NCI-H1694 (cell line): Measurements from ENCODE around the gene PGLYRP1.

ENCODE experiments used
- DNase-seq: peaks from one replicate; lab custom pipeline; 2025; lab: John Stamatoyannopoulos, UW

Gene PGLYRP1

GRCh38 chr19:46032597-46033025, 9.8 kb upstream of the PGLYRP1 start:
- DNase-seq, result no peak

GRCh38 chr19:46031781-46032596, 9.1 kb upstream of the PGLYRP1 start:
- no peak for DNase-seq

GRCh38 chr19:46030812-46031550, 8.1 kb upstream of the PGLYRP1 start:
- no peak for DNase-seq

- no peak for DNase-seq
Measured at GRCh38 chr19:46025835-46026234, 3.0 kb upstream of the PGLYRP1 start.

- no peak for DNase-seq
Measured at GRCh38 chr19:46023311-46023779, 492 bp upstream of the PGLYRP1 start.

- no peak for DNase-seq
Measured at GRCh38 chr19:46022061-46022430, 807 bp downstream of the PGLYRP1 start.

- no peak for DNase-seq
Measured at GRCh38 chr19:46021531-46022041, 1.3 kb downstream of the PGLYRP1 start.

GRCh38 chr19:46020819-46021125, 2.1 kb downstream of the PGLYRP1 start:
- no peak for DNase-seq

GRCh38 chr19:46019270-46019669, 3.6 kb downstream of the PGLYRP1 start:
- DNase-seq, result no peak

- no peak for DNase-seq
Measured at GRCh38 chr19:46018729-46019251, 4.1 kb downstream of the PGLYRP1 start.

- DNase-seq, result no peak
Measured at GRCh38 chr19:46017874-46018675, 4.8 kb downstream of the PGLYRP1 start.

- no peak for DNase-seq
Measured at GRCh38 chr19:46017095-46017429, 5.8 kb downstream of the PGLYRP1 start.

GRCh38 chr19:46016426-46017094, 6.3 kb downstream of the PGLYRP1 start:
- peak; percentile 83 for DNase-seq

GRCh38 chr19:46015687-46016425, 7.0 kb downstream of the PGLYRP1 start:
- no peak for DNase-seq

GRCh38 chr19:46014941-46015686, 7.7 kb downstream of the PGLYRP1 start:
- no peak for DNase-seq

GRCh38 chr19:46014534-46014933, 8.3 kb downstream of the PGLYRP1 start:
- no peak for DNase-seq

- DNase-seq, result peak; percentile 34
Measured at GRCh38 chr19:46009530-46010510, 13.0 kb downstream of the PGLYRP1 start.

GRCh38 chr19:46006411-46006810, 16.4 kb downstream of the PGLYRP1 start:
- no peak for DNase-seq

- no peak for DNase-seq
Measured at GRCh38 chr19:46002678-46003275, 20.1 kb downstream of the PGLYRP1 start.
